SJCRH30 (cell line): ENCODE data around the gene SPATA31E1. TPM values are rescaled to one million over a fixed set of nuclear protein-coding genes. Genes with fewer than 3 reads are reported as not detected.
A peak's percentile ranks its signal among the peaks of the same experiment; 100 is the strongest.

Source experiments
- DNase-seq, 2 experiments: peaks; one replicate each; pipeline ENCODE4 v3.0.0-alpha.2; 2015 to 2020
- H3K27ac ChIP-seq: fragments of 250-450 bp; sonication (Bioruptor Pico); 2 replicates; pipeline ENCODE4 v1.5.1; 2020; ENCODE audit warnings: mild to moderate bottlenecking, moderate library complexity
- H3K27me3 ChIP-seq: fragments of 250-450 bp; sonication (Bioruptor Pico); 2 replicates; pipeline ENCODE4 v1.5.1; 2020; ENCODE audit warnings: mild to moderate bottlenecking, moderate library complexity
- H3K36me3 ChIP-seq: fragments of 250-450 bp; sonication (Bioruptor Pico); 2 replicates; pipeline ENCODE4 v1.5.1; 2020; ENCODE audit warnings: mild to moderate bottlenecking, moderate library complexity
- H3K4me1 ChIP-seq: fragments of 250-450 bp; sonication (Bioruptor Pico); 2 replicates; pipeline ENCODE4 v1.5.1; 2020; ENCODE audit warnings: mild to moderate bottlenecking, moderate library complexity
- H3K4me3 ChIP-seq: fragments of 250-450 bp; sonication (Bioruptor Pico); 2 replicates; pipeline ENCODE4 v1.5.1; 2020; ENCODE audit warnings: mild to moderate bottlenecking, moderate library complexity
- H3K9me3 ChIP-seq: fragments of 250-450 bp; sonication (Bioruptor Pico); replicated peaks from 2 replicates; pipeline ENCODE4 v1.5.1; 2020; ENCODE audit warnings: mild to moderate bottlenecking, moderate library complexity
- total RNA-seq: library from RNA; depleted of rRNA; stranded (reverse); fragments of >200 nt; shearing (Covaris generic); gene quantifications from 2 replicates; pipeline ENCODE4 v1.2.3, GENCODE V29; 2014

Gene SPATA31E1
- total RNA-seq, 1 experiment from 2014 or later: not detected

DNA sequence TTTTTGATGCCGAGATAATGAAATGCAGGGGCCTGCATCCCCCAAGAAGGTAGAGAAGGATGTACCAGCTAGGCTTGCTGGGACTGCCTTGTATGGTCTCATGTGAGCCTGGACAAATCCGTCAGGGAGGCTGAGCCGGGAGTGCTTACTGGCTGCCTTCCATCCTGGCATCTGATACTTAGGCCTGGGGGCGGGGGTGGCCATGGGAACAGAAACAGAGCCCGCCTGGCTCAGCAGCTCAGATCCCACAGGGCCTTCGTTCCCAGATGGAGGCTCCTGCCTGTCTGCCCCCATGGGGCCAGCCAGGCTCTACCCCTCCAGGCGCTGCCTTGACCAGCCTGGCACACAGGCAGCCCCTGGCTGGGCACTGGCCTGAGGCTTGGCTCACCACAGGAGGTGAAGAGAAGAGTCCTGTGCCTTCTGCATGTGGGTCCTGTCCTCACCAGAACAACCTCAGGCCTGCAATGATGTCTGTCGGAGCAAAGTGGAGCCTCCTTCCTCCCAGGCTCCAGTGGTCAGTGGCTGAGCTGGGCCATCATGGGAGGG is 10.5 kb upstream of the SPATA31E1 start:
- Histone ChIP-seq H3K27ac (no peak overlapping the region), H3K9me3 (no peaks in the 10 kb centered on the region), H3K4me3 (no peak overlapping the region), H3K36me3 (no peaks in the 10 kb centered on the region), H3K4me1 (peaks cover 23% of the 10 kb centered on the region; the same call in 1 of the 2 replicates), H3K27me3 (no peaks in the 10 kb centered on the region)
- DNase-seq: peak; percentile 53 to 67

- Histone ChIP-seq H3K4me3 (no peak overlapping the region), H3K9me3 (no peaks in the 10 kb centered on the region), H3K4me1 (peaks cover 23% of the 10 kb centered on the region; the same call in 1 of the 2 replicates), H3K27me3 (no peaks in the 10 kb centered on the region), H3K27ac (no peak overlapping the region), H3K36me3 (no peaks in the 10 kb centered on the region)
- DNase-seq: no peak
These were observed 8.9 kb upstream of the SPATA31E1 start for GRCh38 chr9:87873607-87874303.

GRCh38 chr9:87874304-87874623 is 8.4 kb upstream of the SPATA31E1 start:
- Histone ChIP-seq H3K9me3 (no peaks in the 10 kb centered on the region), H3K36me3 (no peaks in the 10 kb centered on the region), H3K27ac (no peak overlapping the region), H3K4me1 (peaks cover 23% of the 10 kb centered on the region; the same call in 1 of the 2 replicates), H3K27me3 (no peaks in the 10 kb centered on the region), H3K4me3 (no peak overlapping the region)
- DNase-seq: no peak

GRCh38 chr9:87875060-87875459 is 7.6 kb upstream of the SPATA31E1 start:
- Histone ChIP-seq H3K9me3 (no peaks in the 10 kb centered on the region), H3K4me3 (no peak overlapping the region), H3K36me3 (no peaks in the 10 kb centered on the region), H3K27me3 (no peaks in the 10 kb centered on the region), H3K4me1 (peaks cover 23% of the 10 kb centered on the region; the same call in 1 of the 2 replicates), H3K27ac (no peak overlapping the region)
- no peak for DNase-seq

DNA sequence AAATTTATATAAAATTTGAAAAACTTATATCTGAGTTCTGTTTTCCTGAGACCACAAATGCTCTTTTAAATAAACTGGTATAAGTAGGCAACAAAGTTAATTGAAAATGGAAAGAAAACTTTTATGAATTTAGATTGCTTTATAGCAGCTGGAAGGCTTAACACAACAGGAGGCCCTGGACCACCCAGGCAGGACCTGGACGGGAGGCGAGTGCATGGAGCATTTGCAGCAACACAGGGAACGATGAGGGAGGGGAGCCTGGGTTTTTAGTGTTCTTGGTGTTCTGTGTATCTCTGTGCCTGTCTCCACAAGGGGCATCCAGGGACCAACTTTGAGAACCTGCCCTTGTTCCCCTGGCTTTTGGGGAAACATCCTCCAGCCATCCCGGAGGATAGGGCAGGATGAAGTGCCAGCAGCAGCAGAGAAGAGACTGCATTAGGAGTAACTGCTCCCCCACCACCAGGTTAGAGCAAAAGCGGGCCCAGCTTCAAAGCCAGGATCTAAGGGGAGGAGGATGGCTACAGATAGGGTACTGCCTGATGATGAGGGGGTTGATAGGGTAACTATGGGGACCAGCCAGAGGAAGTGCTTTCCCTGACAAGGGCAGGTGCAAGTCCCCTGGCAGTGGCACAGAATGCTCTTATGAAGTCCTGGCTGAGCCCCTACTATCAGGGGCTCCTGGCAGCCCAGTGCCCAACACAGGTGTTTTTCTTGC is 6.7 kb upstream of the SPATA31E1 start:
- DNase-seq: peak; percentile 80 to 85

DNA sequence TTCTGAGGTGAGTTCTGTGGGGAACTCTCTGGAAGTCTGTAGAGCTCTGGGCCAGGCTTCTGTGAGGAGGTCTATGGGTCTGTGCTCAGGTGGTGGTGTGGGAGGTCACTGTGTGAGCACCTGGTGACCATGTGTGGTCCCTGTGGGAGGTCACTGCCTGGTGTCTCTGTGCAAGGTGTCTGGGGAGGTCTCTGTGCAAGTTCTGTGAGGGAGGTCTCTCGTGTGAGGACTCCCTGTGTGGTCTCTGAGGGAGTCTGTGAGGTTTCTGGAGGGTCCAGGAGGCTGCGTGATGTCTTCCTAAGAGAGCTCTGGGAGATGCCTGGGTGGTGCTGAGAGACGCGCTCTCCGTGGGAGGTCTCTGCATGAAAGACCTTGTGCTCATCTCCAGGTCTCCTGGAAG is 6.0 kb upstream of the SPATA31E1 start:
- H3K27me3 ChIP-seq: no peaks in the 10 kb centered on the region
- no peak overlapping the region for H3K4me3 ChIP-seq
- DNase-seq: peak; percentile 52 to 57
- peaks cover 23% of the 10 kb centered on the region; the same call in 1 of the 2 replicates for H3K4me1 ChIP-seq
- H3K9me3 ChIP-seq: no peaks in the 10 kb centered on the region
- peak overlapping the region; percentile 10; the same call in 1 of the 2 replicates for H3K27ac ChIP-seq
- H3K36me3 ChIP-seq: no peaks in the 10 kb centered on the region

More for the DNA sequence above, 6.7 kb upstream of the SPATA31E1 start:
- H3K27me3 ChIP-seq: no peaks in the 10 kb centered on the region
- peaks cover 23% of the 10 kb centered on the region; the same call in 1 of the 2 replicates for H3K4me1 ChIP-seq
- no peaks in the 10 kb centered on the region for H3K9me3 ChIP-seq
- peak overlapping the region; percentile 10; the same call in 1 of the 2 replicates for H3K27ac ChIP-seq
- no peaks in the 10 kb centered on the region for H3K36me3 ChIP-seq
- no peak overlapping the region for H3K4me3 ChIP-seq

DNA sequence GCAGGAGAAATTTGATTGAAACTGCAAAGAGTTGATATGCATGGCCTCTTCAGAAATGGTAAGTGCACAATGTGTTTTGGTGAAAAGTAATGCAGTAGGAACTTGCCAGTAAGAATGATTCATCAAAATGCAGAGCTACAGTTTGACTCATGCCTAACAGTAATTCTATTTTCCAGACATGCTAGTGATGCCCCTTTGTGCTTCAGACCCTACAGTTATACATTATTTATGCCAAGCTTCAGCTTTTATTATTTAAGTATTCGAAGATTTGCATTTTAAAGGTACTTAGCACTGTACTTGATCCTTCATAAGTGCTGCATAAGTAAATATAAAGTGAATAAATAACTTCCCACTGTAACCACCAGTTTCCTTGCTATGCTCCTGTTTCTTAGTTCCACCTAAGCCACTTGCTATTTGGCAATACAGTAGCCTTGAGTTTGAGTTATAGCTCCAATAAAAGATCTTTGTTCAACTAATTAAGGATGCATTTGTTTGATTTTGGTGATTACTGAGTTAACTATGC is 3.6 kb upstream of the SPATA31E1 start:
- DNase-seq: no peak
- H3K36me3 ChIP-seq: no peaks in the 10 kb centered on the region
- no peak overlapping the region for H3K27ac ChIP-seq
- no peaks in the 10 kb centered on the region for H3K9me3 ChIP-seq
- no peak overlapping the region for H3K4me3 ChIP-seq
- peaks cover 20% of the 10 kb centered on the region; the same call in 1 of the 2 replicates for H3K4me1 ChIP-seq
- H3K27me3 ChIP-seq: no peaks in the 10 kb centered on the region

GRCh38 chr9:87880116-87880515 is 2.6 kb upstream of the SPATA31E1 start:
- H3K9me3 ChIP-seq: no peaks in the 10 kb centered on the region
- DNase-seq: no peak
- no peaks in the 10 kb centered on the region for H3K36me3 ChIP-seq
- H3K27ac ChIP-seq: no peak overlapping the region
- H3K4me3 ChIP-seq: no peak overlapping the region
- H3K4me1 ChIP-seq: peaks cover 19% of the 10 kb centered on the region; the same call in 1 of the 2 replicates
- H3K27me3 ChIP-seq: no peaks in the 10 kb centered on the region

DNA sequence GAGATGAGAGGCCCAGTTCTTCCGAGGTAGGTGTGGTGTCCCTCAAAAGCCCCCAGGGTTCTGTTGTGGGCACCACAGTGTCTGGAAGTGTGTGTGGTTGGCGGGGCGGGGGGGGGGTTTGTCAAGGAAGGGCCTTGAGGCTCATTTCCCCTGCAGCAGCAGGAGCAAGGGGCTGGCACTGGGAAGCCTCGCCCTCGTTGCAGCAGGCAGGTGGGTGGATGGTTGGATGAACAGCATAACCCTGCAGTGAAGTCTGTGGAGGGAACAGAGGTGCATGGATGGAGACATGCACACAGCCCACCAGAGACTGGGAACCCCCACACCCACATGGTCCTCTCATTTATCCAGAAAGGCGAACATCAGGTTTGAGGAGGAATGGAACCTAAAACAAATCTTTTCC is 2.0 kb upstream of the SPATA31E1 start:
- Histone ChIP-seq H3K27ac (no peak overlapping the region), H3K4me1 (peaks cover 14% of the 10 kb centered on the region; the same call in 1 of the 2 replicates), H3K4me3 (no peak overlapping the region), H3K27me3 (no peaks in the 10 kb centered on the region), H3K9me3 (no peaks in the 10 kb centered on the region), H3K36me3 (no peaks in the 10 kb centered on the region)
- no peak for DNase-seq

DNA sequence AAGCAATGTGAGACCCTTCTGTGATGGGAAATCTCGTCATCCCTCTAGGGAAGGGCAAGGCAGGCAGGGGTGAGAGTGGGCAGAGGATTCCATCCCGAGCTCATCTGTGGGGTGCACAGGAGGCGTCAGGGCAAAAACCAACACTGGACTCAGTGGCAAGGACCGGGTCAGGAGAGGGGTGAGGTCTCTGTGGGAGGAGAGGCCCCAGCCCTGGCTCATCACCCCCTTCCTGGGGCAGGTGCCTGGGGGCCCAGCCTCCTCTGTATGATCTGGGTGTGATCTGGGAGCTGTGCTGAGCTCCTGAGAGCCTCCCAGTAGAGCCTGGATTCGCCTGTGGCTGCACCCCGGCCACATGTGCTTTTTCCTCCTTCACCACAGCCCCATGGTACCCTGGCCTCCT is 597 bp downstream of the SPATA31E1 start:
- H3K4me1 ChIP-seq: no peaks in the 10 kb centered on the region

GRCh38 chr9:87883990-87884389 is 1.3 kb downstream of the SPATA31E1 start:
- Histone ChIP-seq H3K9me3 (no peaks in the 10 kb centered on the region), H3K27me3 (no peaks in the 10 kb centered on the region), H3K4me3 (no peak overlapping the region), H3K4me1 (no peaks in the 10 kb centered on the region), H3K27ac (no peak overlapping the region), H3K36me3 (no peaks in the 10 kb centered on the region)
- peak in 1 of 2 experiments; percentile 39 for DNase-seq

More for the DNA sequence above, 597 bp downstream of the SPATA31E1 start:
- H3K36me3 ChIP-seq: no peaks in the 10 kb centered on the region
- H3K4me3 ChIP-seq: no peak overlapping the region
- no peak for DNase-seq
- H3K27ac ChIP-seq: no peak overlapping the region
- H3K9me3 ChIP-seq: no peaks in the 10 kb centered on the region
- no peaks in the 10 kb centered on the region for H3K27me3 ChIP-seq

DNA sequence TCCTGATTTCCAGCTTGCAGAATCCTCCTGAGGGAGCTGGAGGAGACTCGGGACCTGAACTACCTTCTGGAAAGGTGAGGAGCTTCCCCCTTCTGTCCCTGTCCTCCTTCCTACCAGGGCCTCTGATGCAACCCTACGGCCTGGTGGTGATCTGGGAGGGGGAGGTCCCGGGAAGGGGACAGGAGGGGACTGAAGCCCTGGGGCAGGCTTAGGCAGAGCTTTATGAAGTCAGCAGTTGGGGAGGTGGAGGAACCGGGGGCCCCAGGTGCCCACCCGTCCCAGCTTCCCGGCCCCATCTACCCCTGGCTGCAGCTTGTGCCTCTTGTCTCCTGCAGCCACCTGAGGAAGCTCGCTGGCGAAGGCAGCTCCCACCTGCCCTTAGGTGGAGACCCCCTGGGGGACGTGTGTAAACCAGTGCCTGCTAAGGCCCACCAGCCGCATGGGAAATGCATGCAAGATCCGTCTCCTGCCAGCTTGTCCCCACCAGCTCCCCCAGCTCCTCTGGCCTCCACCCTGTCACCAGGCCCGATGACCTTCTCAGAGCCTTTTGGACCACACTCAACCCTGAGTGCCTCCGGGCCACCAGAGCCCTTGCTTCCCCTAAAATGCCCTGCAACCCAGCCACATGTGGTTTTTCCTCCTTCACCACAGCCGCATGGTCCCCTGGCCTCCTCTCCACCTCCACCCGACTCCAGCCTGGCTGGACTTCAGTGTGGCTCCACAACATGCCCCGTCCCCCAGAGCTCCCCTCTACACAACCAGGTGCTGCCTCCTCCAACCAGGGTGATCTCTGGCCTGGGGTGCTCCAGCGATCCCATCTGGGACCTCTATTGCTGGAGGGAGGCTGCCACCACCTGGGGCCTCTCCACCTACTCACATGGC is 2.1 kb downstream of the SPATA31E1 start:
- Histone ChIP-seq H3K36me3 (no peaks in the 10 kb centered on the region), H3K4me3 (no peak overlapping the region), H3K4me1 (no peaks in the 10 kb centered on the region), H3K27ac (no peak overlapping the region), H3K9me3 (no peaks in the 10 kb centered on the region), H3K27me3 (no peaks in the 10 kb centered on the region)
- no peak for DNase-seq

DNA sequence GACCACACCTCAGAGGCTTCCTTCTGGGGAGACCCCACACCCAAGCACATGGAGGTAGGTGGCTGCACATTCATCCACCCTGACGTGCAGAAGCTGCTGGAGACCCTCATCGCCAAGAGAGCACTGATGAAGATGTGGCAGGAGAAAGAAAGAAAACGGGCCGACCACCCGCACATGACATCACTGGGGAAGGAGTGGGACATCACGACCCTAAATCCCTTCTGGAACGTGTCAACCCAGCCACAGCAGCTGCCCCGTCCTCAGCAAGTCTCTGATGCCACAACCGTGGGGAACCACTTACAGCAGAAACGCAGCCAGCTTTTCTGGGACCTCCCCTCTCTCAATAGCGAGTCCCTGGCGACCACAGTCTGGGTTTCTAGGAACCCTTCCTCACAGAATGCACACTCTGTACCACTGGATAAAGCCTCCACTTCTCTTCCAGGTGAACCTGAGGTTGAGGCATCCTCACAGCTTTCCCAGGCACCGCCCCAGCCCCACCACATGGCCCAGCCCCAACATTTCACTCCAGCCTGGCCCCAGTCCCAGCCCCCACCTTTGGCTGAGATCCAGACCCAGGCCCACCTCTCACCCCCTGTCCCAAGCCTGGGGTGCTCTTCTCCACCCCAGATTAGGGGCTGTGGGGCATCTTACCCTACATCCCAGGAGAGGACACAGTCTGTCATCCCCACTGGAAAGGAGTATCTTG is 3.0 kb downstream of the SPATA31E1 start:
- Histone ChIP-seq H3K4me3 (no peak overlapping the region), H3K36me3 (no peaks in the 10 kb centered on the region), H3K27ac (no peak overlapping the region), H3K4me1 (no peaks in the 10 kb centered on the region), H3K9me3 (no peaks in the 10 kb centered on the region), H3K27me3 (no peaks in the 10 kb centered on the region)
- DNase-seq: no peak
